SK-N-SH (cell line): ENCODE results near the gene P2RY6.

Experiments used
- CTCF ChIP-seq: fragments of 200-600 bp; sonication (generic); IDR thresholded peaks from 2 replicates; pipeline ENCODE4 v1.6.1; 2017; ENCODE audit warnings: antibody characterized with exemption, mild to moderate bottlenecking, moderate library complexity
- GABPA ChIP-seq: IDR thresholded peaks from 2 replicates; pipeline ENCODE4 v1.4.0; 2012; ENCODE audit warnings: low read depth, mild to moderate bottlenecking
- PBX3 ChIP-seq: IDR thresholded peaks from 2 replicates; pipeline ENCODE4; 2012
- RAD21 ChIP-seq: IDR thresholded peaks from 2 replicates; pipeline ENCODE4 v1.6.1; 2012; ENCODE audit warnings: mild to moderate bottlenecking, low read length
- RCOR1 ChIP-seq: fragments of 150-350 bp; IDR thresholded peaks from 2 replicates; pipeline ENCODE4 v1.6.1; 2017; ENCODE audit warnings: antibody characterized with exemption, low read length
- SIN3A ChIP-seq: IDR thresholded peaks from 2 replicates; pipeline ENCODE4 v1.6.1; 2012; ENCODE audit warnings: low read depth, mild to moderate bottlenecking, low read length, moderate library complexity, borderline replicate concordance
- TAF1 ChIP-seq: IDR thresholded peaks from 2 replicates; pipeline ENCODE4 v1.6.1; 2012; ENCODE audit warnings: low read depth, mild to moderate bottlenecking, low read length, moderate library complexity, borderline replicate concordance

- no peak for TF ChIP-seq RAD21
- TF ChIP-seq CTCF, result no peak
- no peak for TF ChIP-seq PBX3
- TF ChIP-seq TAF1, result no peak
- no peak for TF ChIP-seq GABPA
- no peak for TF ChIP-seq SIN3A
- no peak for TF ChIP-seq RCOR1
Measured at GRCh38 chr11:73225001-73225686, 47.0 kb upstream of the P2RY6 start.
